ENCODE results near the gene SERPINA12.
"Not testable (repeated sequence)": the region's sequence is repeated elsewhere in the genome, so short reads cannot be mapped to it uniquely, and the experiment has no call there.

The SERPINA12 gene

GRCh38 chr14:94538070-94538740, 28.9 kb upstream of the SERPINA12 start:
- no peak for DNase-seq (ENCODE audit: low read depth in 2 of 2, low spot score in 1 of 2)

- DNase-seq (ENCODE audit: low read depth in 2 of 2, low spot score in 1 of 2), result no peak
Measured at GRCh38 chr14:94536836-94537235, 27.6 kb upstream of the SERPINA12 start.

DNA sequence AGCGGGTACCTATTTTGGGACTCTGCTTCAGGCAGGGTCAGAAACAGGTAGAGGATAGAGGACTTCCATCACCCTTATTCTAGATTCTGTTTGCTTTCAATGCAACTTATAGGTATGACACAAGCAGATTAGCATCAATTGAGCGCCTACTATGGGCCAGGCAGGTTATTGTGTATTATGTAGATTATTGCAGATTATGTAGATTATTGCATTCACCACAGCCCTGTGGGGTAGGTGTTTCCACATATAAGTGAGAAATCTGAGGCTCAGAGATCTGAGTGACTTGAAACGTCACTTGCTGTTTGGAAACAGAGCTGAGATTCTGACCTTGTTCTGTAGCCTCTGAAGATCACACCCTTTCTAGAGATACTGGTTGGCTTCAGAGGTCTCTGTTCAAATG, 26.2 kb upstream of the SERPINA12 start:
- no peak for DNase-seq (ENCODE audit: low read depth in 2 of 2, low spot score in 1 of 2)

GRCh38 chr14:94532447-94532846, 23.2 kb upstream of the SERPINA12 start:
- DNase-seq (ENCODE audit: low read depth in 2 of 2, low spot score in 1 of 2), result no peak

DNA sequence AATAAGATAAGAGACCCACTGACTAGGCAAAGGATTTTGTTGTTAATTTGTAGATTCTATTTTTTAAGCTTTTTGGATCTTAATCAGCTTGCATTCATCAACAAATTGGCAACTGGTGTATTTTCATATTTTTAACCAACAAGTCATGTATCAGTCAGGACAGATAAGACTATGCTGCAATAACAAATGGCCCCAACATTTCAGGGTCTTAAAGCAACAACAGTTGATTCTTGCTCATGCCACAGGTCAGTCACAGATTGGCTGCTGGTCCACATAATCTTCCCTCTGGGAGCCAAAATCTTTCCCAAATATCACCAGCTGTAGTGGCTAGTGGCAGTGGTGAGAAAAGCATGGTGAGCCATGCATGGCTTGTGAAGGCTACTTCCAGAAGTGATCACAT, 21.9 kb upstream of the SERPINA12 start:
- no peak for DNase-seq (ENCODE audit: low read depth in 2 of 2, low spot score in 1 of 2)

- no peak for DNase-seq (ENCODE audit: low read depth in 2 of 2, low spot score in 1 of 2)
Measured at GRCh38 chr14:94524093-94524492, 14.8 kb upstream of the SERPINA12 start.

GRCh38 chr14:94523265-94523664, 14.0 kb upstream of the SERPINA12 start:
- DNase-seq (ENCODE audit: low read depth in 2 of 2, low spot score in 1 of 2), result no peak

GRCh38 chr14:94522115-94522724, 13.0 kb upstream of the SERPINA12 start:
- no peak for DNase-seq (ENCODE audit: low read depth in 2 of 2, low spot score in 1 of 2)

DNA sequence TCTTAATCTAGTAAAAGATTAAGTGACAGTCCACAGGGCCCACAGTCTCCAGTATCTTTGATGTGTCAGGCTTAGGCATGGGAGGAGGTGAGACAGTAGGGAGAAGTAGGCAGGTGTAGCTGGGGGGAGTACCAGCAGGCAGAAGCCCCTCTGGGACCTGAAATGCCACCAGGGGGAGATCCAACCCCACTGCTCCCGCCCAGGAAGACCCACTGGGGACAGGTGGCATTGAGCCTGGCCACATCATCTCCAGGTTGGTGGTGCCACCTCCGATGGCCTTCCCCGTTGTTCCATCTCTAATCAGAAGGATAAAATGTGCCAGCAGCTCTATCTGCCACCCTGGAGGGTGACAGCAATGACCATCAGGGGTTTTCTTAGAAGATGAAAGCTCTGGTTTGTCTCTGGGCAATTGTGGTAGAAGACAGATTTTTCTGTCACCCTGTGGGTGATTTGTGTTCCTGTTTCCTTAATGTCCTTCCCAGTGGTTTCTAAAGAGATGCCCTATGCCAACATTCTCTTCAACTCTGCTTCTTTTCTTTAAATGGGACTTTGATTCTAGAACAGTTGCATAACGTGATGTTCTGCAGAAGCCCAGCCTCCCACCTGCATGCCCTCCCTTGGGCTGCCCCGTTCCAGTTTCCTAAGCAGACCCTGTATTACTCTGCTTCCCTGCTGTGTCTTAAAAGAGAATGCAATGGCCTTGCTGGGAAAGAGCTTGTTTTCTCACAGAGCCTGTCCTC, 12.3 kb upstream of the SERPINA12 start:
- no peak for DNase-seq (ENCODE audit: low read depth in 2 of 2, low spot score in 1 of 2)

GRCh38 chr14:94517641-94518257, 8.5 kb upstream of the SERPINA12 start:
- DNase-seq (ENCODE audit: low read depth in 2 of 2, low spot score in 1 of 2), result no peak

DNA sequence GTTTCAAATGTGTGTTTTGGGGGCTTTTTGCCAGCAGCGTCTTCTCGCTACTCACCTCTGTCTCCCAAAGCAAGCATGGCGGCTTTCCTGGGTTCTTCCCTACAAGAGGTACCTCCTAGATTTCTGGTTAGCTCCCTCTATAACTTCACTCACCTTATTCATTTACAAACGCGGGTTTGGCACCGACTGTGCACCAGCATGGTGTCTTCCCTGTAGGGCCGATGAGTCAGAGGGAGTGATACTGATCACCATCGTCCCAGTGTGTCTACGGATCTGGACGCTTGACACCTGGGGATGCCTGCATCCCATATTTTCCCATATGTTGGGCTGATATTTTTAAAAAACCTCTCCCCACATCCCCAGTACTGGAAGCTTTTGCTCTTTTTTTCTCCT, 8.0 kb upstream of the SERPINA12 start:
- no peak for DNase-seq (ENCODE audit: low read depth in 2 of 2, low spot score in 1 of 2)

GRCh38 chr14:94515856-94516255, 6.6 kb upstream of the SERPINA12 start:
- no peak for DNase-seq (ENCODE audit: low read depth in 2 of 2, low spot score in 1 of 2)

DNA sequence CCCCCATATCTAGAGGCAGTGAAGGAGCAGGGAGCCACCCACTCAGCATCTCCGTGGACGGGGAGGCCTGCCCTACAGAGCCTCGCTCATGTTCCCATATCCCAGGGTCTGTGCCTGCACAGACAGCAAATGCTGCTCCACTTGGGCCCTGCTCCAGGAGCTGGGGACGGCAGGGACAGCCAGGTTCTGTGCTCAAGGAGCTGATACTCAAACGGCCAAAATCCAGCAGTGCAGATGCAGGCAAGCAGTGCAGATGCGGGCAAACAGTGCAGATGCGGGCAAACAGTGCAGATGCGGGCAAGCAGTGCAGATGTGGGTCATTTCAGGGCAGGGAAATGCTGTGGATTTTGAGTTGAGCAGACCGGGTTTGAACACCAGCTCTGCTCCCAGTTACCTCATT, 6.2 kb upstream of the SERPINA12 start:
- DNase-seq (ENCODE audit: low read depth in 2 of 2, low spot score in 1 of 2), result no peak

- DNase-seq (ENCODE audit: low read depth in 2 of 2, low spot score in 1 of 2), result no peak
Measured at GRCh38 chr14:94514351-94514750, 5.1 kb upstream of the SERPINA12 start.

DNA sequence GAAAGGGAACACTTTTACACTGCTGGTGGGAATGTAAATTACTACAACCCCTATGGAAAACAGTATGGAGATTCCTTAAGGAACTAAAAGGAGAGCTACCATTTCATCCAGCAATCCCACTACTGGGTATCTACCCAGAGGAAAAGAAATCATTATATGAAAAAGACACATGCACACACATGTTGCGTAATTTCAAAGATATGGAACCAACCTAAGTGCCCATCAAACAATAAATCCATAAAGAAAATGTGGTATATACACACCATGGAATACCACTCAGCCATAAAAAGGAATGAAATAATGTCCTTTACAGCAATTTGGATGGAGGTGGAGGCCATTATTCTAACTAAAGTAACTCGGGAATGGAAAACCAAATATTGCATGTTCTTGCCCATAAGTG, 1.2 kb upstream of the SERPINA12 start:
- DNase-seq (ENCODE audit: low read depth in 2 of 2, low spot score in 1 of 2), result not testable (repeated sequence)

GRCh38 chr14:94505641-94506040, 3.6 kb downstream of the SERPINA12 start:
- no peak for DNase-seq (ENCODE audit: low read depth in 2 of 2, low spot score in 1 of 2)

DNA sequence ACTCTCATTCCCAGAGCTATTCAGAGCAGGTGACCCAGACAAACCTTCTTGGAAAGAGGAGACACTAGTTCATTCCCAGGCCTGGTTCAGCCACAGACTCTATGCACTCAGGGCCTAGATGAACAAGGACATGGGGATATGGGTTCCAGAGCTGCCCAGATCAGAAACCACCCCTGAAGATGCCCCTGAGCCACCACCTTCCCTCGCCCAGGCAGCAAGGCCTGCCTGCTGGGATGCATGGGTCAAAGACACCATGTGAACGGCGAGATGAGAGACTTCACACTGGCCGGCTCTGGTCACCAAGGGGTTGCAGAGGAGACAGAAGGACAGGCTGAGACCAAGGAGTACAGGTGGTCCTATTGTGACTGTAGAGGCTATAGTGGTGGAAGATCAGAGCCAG, 4.1 kb downstream of the SERPINA12 start:
- DNase-seq (ENCODE audit: low read depth in 2 of 2, low spot score in 1 of 2), result no peak

DNA sequence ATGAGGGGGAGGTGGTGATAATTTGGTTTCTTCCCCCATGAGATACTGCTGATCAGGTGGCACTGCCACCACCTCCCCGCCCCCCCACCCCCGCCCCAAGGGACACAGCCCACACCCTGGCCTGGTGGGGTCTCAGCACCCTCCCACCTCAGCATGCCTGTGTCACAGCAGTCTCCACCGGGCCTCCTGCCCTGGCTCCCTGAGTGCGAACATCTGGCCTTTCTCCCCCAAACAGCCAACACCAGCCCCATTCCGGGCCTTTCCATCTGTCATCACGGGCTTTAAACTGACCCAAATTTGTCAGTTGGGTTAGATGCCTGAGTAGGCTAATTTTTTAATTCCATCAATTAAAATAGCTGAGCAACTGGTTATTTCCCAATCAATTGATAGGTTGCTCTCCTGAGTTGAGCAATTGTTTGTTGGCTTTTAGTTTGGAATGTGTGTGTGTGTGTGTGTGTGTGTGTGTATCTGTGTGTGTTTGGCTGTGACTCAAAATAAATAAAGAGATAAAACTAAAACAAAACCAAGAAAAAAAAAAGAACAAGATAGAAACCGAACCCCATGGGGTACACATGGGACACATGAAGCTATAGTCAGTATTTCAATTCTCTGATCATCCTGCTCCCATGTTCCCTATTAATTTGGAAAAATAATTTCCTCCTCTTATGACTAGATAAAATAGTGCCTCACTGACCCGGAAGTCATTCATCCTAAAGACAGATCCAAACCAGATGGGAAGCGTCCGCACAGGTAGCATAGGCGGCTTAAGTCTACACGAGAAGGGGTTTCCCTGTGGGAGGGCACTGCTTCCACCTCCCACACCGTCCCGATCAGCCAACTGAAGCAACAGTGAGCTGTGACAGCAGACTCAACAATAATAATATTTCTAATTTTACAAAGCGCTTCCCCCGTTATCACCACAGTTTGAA, 7.4 kb downstream of the SERPINA12 start:
- DNase-seq (ENCODE audit: low read depth in 2 of 2, low spot score in 1 of 2), result no peak

DNA sequence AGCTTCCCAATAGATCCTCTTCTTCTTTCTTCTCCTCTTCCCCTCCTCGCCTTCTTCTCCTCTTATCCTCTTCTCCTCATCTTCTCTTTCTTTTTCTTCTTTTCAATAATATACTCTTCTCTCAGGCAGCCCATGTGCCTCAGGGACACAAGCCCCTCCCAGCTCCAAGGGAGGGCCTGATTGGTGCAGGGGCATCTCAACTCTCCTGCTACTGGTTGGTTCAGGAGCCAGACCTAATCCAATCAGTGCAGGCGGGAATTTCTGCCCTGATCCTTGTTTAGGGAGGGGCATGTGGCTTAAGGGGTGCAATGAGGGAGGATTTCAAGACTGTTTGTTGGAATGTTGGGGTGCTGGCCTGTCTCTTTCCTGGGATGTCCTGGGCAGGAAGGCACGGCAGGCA, 9.0 kb downstream of the SERPINA12 start:
- DNase-seq (ENCODE audit: low read depth in 2 of 2, low spot score in 1 of 2), result no peak

DNA sequence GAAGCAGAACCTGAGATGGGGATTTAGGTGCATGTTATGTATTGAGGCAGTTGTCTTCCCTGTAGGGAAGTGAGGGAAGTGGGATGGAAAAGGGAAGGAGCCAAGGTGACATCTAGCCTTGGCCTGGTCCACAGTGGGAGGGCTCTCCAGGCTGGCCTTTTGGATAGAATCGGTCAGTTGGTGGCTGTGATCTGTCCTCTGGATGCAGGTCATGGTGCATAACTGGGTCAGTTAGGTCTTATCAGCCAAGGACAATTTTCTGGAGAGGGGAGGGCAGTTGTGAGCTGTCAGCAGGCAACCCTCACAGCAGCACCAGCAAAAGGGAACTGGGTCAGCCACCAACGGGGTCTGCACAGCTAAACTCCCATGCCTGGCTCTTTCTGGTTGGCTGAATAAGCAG, 9.6 kb downstream of the SERPINA12 start:
- DNase-seq (ENCODE audit: low read depth in 2 of 2, low spot score in 1 of 2), result no peak

DNA sequence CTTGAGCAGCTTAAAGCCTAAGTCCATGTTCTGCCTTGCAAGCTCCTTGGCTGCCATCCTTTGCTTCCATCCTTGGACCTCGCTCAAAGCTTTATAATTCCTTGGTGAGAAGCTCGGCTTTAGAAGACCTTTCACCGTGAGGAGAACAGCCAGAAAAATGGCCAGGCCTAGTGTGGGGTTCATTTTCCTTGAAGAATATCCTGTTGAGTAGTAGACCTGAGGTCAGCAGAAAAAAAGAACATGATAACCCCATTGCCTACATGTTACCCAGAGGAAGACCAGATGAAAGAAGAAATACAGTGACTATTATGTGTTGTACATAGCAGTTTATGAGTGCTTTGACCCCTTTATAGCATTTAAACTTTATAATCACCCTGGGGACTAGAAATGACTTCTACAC, 11.1 kb downstream of the SERPINA12 start:
- no peak for DNase-seq (ENCODE audit: low read depth in 2 of 2, low spot score in 1 of 2)

All from stimulated activated CD8-positive, alpha-beta memory T cell treated with anti-CD3 and anti-CD28 coated beads, Interleukin-4, amount 100 ng/mL, for 4 hours (primary cell).